Tibial artery (tissue), 4 donors: ENCODE measurements around the gene MAMDC2.

Experiments
- DNase-seq, 2 donors: peaks; one replicate each; pipeline ENCODE4 v3.0.0-alpha.2; 2019
- H3K27ac ChIP-seq, 2 donors: fragments of 200-600 bp; sonication (generic) in 1 of 2; 1 replicate in 1 of 2; 2 replicates in 1 of 2; pipeline ENCODE4 v1.5.1; 2018 to 2019; ENCODE audit warnings: mild to moderate bottlenecking in 1 of 2
- H3K27me3 ChIP-seq, 2 donors: fragments of 200-600 bp; sonication (generic) in 1 of 2; one replicate each; pipeline versions ENCODE4 v1.5.1 to v1.6.0; 2016 to 2019
- H3K36me3 ChIP-seq, 3 donors: fragments of 200-600 bp; sonication (generic) in 2 of 3; one replicate each; pipeline ENCODE4 v1.5.1; 2016 to 2019; ENCODE audit warnings: mild to moderate bottlenecking in 2 of 3
- H3K4me1 ChIP-seq, 4 donors: fragments of 200-600 bp; sonication (generic) in 2 of 4; 1 replicate in 3 of 4; 2 replicates in 1 of 4; pipeline ENCODE4 v1.5.1; 2016 to 2019
- H3K4me3 ChIP-seq, 2 donors: fragments of 200-600 bp; sonication (generic) in 1 of 2; 1 replicate in 1 of 2; 2 replicates in 1 of 2; pipeline ENCODE4 v1.5.1; 2018 to 2019; ENCODE audit warnings: mild to moderate bottlenecking in 2 of 2
- H3K9me3 ChIP-seq, 3 donors: fragments of 200-600 bp; sonication (generic) in 1 of 3; one replicate each; pipeline ENCODE4 v1.5.1; 2016 to 2019
- intact Hi-C: fragments of 100-400 bp; cut with DNase I; formaldehyde crosslinking; loops from one replicate; pipeline ENCODE4 v1.15.0; 2023; ENCODE audit warnings: low total_unique reads
- TF ChIP-seq, protein P1 (sequence below), 2 experiments: fragments of 200-600 bp in 1 of 2; fragments of 450-650 bp in 1 of 2; IDR thresholded peaks; one replicate each; pipeline ENCODE4 v1.5.1; 2017 to 2019; ENCODE audit warnings: antibody characterized with exemption in 2 of 2, mild to moderate bottlenecking in 1 of 2, moderate library complexity in 1 of 2

Gene MAMDC2

DNA sequence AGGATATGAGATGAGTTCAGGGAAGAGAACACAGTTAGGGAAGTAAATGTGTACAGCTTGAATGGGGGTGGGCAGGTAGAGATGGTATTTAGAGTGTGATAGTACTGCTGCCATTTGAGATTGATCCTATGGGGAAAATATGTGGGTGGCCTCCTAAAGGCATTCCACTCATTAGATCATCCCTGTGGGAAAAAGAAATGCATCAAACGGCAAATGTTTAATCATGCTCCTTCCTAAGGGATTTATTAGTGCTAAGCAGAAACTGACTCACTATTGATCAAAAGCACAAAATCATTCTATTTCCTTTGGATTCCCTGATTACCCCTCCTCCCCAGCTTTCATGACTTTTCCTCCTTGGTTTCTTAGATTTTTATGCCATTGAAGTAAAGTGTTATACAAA lies 178.7 kb downstream of the MAMDC2 start:
- Histone ChIP-seq H3K4me1 (no peaks in the 10 kb centered on the region), H3K27ac (no peak overlapping the region), H3K36me3 (peaks cover 3 to 31% (median 26%) of the 10 kb centered on the region in 3 donors), H3K4me3 (no peak overlapping the region), H3K9me3 (no peaks in the 10 kb centered on the region), H3K27me3 (no peaks in the 10 kb centered on the region)
- intact Hi-C loops: loop anchor here (10.0 kb wide), 1 partner anchor 248 kb away; no protein-coding TSS in a partner anchor
- TF ChIP-seq, protein P1, sequence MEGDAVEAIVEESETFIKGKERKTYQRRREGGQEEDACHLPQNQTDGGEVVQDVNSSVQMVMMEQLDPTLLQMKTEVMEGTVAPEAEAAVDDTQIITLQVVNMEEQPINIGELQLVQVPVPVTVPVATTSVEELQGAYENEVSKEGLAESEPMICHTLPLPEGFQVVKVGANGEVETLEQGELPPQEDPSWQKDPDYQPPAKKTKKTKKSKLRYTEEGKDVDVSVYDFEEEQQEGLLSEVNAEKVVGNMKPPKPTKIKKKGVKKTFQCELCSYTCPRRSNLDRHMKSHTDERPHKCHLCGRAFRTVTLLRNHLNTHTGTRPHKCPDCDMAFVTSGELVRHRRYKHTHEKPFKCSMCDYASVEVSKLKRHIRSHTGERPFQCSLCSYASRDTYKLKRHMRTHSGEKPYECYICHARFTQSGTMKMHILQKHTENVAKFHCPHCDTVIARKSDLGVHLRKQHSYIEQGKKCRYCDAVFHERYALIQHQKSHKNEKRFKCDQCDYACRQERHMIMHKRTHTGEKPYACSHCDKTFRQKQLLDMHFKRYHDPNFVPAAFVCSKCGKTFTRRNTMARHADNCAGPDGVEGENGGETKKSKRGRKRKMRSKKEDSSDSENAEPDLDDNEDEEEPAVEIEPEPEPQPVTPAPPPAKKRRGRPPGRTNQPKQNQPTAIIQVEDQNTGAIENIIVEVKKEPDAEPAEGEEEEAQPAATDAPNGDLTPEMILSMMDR (IDR thresholded peaks at IDR 0.05): no peak
- no peak for DNase-seq

DNA sequence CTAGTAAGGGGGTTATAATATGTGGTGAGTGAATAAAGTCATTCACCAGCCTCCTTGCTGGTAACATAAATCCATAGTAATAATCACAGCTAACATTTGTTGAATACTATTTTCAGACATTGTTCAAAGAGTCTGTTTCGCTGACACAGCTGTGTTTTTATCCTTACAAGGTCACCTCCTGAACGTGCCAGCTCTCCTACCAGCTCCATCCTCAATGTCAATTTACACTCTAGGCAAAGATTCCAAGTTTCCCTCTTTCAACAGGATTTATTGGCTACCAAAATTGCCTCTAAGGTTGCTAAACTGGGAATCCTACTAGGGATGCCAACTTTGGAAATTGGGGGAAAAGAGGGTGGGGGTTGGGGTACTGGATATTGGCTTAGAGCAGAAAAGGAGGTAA lies 184.5 kb downstream of the MAMDC2 start:
- TF ChIP-seq, protein P1 (IDR thresholded peaks at IDR 0.05): no peak
- H3K27ac ChIP-seq: peak overlapping the region; percentile 42 to 43
- no peaks in the 10 kb centered on the region for H3K9me3 ChIP-seq
- no peak overlapping the region for H3K4me3 ChIP-seq
- H3K4me1 ChIP-seq: peaks cover 0 to 17% (median 3%) of the 10 kb centered on the region in 4 donors
- DNase-seq: no peak
- intact Hi-C loops: loop anchor here (10.0 kb wide), 1 partner anchor 253 kb away; no protein-coding TSS in a partner anchor
- peaks cover 0 to 7% (median 4%) of the 10 kb centered on the region in 3 donors for H3K36me3 ChIP-seq
- no peaks in the 10 kb centered on the region for H3K27me3 ChIP-seq

DNA sequence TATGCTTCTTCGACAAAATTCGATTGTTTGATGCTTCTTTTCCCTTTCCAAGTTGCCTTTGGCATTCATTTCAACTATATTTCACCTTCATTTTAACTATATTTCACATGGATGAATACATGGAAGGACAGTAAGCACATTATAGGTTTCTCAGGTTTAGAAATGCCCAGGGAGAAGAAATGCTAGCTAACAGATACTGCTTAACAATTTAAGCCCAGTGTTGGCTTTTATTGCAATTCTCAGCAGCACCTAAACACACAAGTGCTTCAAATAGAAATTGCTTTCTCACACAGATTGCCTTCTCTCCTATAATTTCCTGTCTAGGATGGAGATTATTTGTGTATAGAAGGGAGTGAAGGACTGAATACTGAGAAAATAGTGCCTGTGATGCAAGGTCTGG lies 185.0 kb downstream of the MAMDC2 start:
- Histone ChIP-seq H3K27ac (peak overlapping the region; percentile 42 to 43), H3K36me3 (peaks cover 0 to 7% (median 4%) of the 10 kb centered on the region in 3 donors), H3K9me3 (no peaks in the 10 kb centered on the region), H3K27me3 (no peaks in the 10 kb centered on the region), H3K4me1 (peaks cover 0 to 17% (median 3%) of the 10 kb centered on the region in 4 donors), H3K4me3 (no peak overlapping the region)
- DNase-seq: no peak
- intact Hi-C loops: loop anchor here (10.0 kb wide), 1 partner anchor 254 kb away; no protein-coding TSS in a partner anchor
- TF ChIP-seq, protein P1 (IDR thresholded peaks at IDR 0.05): no peak

DNA sequence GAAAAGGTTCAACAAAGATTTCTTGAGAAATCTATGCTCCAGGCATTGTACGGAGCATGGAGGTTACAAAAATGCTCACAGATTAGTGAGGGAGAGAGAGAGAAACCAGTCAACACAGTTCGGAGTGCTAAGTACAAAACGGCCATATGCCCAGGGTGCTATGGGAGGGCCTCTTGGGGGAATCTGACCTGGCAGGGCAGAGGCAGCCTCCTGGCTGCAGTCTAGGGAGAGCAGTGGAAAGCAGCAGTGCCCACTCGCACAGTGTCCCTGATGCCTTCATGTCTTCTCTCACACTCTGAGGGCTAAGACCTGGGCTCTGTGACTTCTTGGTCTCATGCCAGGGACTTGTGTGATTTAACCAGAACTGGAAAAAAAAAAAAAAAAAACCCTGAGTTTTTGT lies 185.4 kb downstream of the MAMDC2 start:
- Histone ChIP-seq H3K36me3 (peaks cover 0 to 7% (median 1%) of the 10 kb centered on the region in 3 donors), H3K4me3 (no peak overlapping the region), H3K27ac (peak overlapping the region; percentile 42 to 43), H3K27me3 (no peaks in the 10 kb centered on the region), H3K9me3 (no peaks in the 10 kb centered on the region), H3K4me1 (peaks cover 0 to 17% (median 3%) of the 10 kb centered on the region in 4 donors)
- TF ChIP-seq, protein P1 (IDR thresholded peaks at IDR 0.05): no peak
- DNase-seq: no peak
- intact Hi-C loops: loop anchor here (10.0 kb wide), 1 partner anchor 254 kb away; no protein-coding TSS in a partner anchor

DNA sequence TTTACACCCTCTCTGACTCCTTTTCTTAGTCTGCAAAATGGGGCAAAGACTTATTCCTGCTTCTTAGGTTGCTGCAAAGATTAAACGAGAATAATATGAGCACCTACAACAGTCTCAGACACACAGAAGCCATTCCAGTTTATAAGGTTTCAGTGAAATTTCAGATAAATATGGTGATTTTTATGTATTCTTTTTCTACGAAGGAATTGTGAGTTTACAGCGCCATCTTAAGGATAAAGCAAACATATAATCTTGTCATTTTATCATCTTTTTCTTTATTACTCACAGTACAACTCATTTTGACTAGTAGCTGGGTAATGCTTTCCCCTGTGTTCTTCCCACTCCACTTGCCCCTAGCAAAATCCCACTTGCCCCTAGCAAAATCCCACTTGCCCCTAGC lies 185.9 kb downstream of the MAMDC2 start:
- Histone ChIP-seq H3K4me1 (peaks cover 0 to 17% (median 3%) of the 10 kb centered on the region in 4 donors), H3K27me3 (no peaks in the 10 kb centered on the region), H3K9me3 (no peaks in the 10 kb centered on the region), H3K27ac (peak overlapping the region; percentile 42 to 43), H3K4me3 (no peak overlapping the region), H3K36me3 (peaks cover 0 to 7% (median 0%) of the 10 kb centered on the region in 3 donors)
- no peak for DNase-seq
- intact Hi-C loops: loop anchor here (10.0 kb wide), 1 partner anchor 255 kb away; no protein-coding TSS in a partner anchor
- TF ChIP-seq, protein P1 (IDR thresholded peaks at IDR 0.05): peak; percentile 14 to 27
